ENCODE data around the gene KLHL2.

The KLHL2 gene

GRCh38 chr4:165367040-165367439, 159.7 kb downstream of the KLHL2 start:
- Mint-ChIP-seq H3K27me3 (peaks cover 10% of the 10 kb centered on the region), H3K4me3 (no peak overlapping the region), H3K36me3 (no peaks in the 10 kb centered on the region), H3K27ac (no peak overlapping the region), H3K9me3 (no peaks in the 10 kb centered on the region), H3K4me1 (no peaks in the 10 kb centered on the region)
- no peak for ATAC-seq

DNA sequence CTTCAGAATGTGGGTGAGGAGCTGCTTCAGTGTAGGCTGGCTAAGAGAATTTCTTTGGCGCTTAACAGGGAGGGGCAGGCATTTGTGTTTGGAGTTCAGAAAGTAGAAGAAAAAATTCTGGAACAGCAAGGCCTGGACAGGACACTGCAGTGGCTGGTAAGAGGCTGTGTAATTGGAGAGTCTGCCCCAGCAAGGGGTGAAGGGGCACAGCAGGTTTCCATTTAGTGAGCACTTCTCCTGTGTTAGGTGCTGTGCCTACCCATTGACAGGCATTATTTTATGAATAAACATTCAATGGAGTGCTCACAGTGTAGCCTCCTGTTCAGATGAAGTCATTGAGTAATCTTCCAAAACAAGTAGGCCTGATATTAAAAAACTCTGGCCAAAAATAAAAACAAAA, 160.8 kb downstream of the KLHL2 start:
- Mint-ChIP-seq H3K27me3 (peaks cover 3% of the 10 kb centered on the region), H3K4me3 (no peak overlapping the region), H3K36me3 (no peaks in the 10 kb centered on the region), H3K27ac (no peak overlapping the region), H3K4me1 (no peaks in the 10 kb centered on the region), H3K9me3 (no peaks in the 10 kb centered on the region)
- ATAC-seq, result no peak

DNA sequence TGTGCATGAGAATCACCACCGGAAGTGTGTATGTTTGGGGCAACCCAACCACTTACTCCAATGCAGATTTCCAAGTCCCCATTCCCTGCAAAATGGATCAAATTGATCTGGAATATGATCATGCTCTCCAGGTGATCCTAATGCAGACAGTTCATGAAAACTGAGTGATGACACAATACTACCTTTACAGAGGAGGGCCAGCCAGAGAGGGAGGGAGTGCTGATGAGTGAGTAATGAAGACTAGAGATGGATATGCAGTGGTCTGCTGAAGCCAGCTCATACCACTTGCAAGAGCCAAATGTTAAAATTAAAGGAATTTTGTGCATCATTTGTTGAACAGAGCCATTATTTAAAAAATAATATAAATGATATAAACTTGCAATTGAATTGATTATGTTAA, 161.2 kb downstream of the KLHL2 start:
- no peaks in the 10 kb centered on the region for H3K4me1 Mint-ChIP-seq
- no peak overlapping the region for H3K27ac Mint-ChIP-seq
- peaks cover 3% of the 10 kb centered on the region for H3K27me3 Mint-ChIP-seq
- H3K36me3 Mint-ChIP-seq, result no peaks in the 10 kb centered on the region
- H3K4me3 Mint-ChIP-seq, result no peak overlapping the region
- no peaks in the 10 kb centered on the region for H3K9me3 Mint-ChIP-seq
- ATAC-seq, result no peak

DNA sequence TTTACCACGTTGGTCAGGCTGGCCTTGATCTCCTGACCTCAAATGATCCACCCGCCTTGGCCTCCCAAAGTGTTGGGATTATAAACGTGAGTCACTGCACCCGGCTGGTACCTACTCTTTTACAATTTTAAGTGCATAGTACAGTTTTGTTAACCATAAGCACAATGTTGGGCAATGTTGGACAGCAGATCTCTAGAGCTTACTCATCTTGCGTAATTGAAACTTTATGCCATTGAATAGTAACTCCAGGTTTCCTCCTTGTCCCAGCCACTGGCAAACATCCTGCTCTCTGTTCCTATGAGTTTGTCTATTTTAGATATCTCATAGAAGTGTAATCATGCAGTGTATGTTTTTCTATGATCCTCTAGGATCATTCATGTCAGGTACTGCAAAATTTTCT, 162.2 kb downstream of the KLHL2 start:
- peaks cover 5% of the 10 kb centered on the region for H3K9me3 Mint-ChIP-seq
- H3K4me3 Mint-ChIP-seq, result no peak overlapping the region
- H3K27ac Mint-ChIP-seq, result no peak overlapping the region
- H3K36me3 Mint-ChIP-seq, result no peaks in the 10 kb centered on the region
- H3K4me1 Mint-ChIP-seq, result no peaks in the 10 kb centered on the region
- no peak for ATAC-seq
- peaks cover 12% of the 10 kb centered on the region for H3K27me3 Mint-ChIP-seq

DNA sequence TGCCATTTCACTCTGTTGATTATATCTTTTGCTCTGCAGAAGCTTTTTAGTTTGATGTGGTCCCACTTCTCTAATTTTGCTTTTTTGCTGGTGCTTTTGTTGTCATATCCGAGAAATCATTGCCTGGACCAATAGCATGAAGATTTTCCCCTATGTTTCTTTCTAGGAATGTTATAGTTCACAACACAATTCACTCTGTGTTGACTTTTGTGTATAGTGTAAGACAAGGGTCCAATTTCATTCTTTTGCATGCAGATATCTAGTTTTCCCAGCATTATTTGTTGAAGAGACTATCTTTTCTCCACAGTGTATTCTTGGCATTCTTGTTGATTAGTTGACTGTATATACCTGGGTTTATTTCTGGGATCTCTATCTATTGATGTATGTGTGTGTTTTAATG, 163.2 kb downstream of the KLHL2 start:
- no peak for ATAC-seq
- Mint-ChIP-seq H3K4me3 (no peak overlapping the region), H3K9me3 (peaks cover 9% of the 10 kb centered on the region), H3K36me3 (no peaks in the 10 kb centered on the region), H3K27me3 (peaks cover 22% of the 10 kb centered on the region), H3K27ac (no peak overlapping the region), H3K4me1 (no peaks in the 10 kb centered on the region)
